RWPE2 (cell line): Measurements from ENCODE around the gene NCAM2.

Source experiments
- ATAC-seq: fragments of 200-7000 bp; cut with Tn5 transposase; 3 replicates; pipeline ENCODE4 v1.9.1; 2021; ENCODE audit warnings: low read depth
- DNase-seq: peaks from one replicate; pipeline ENCODE4 v3.0.0-alpha.2; 2020; ENCODE audit warnings: low spot score
- H3K27ac ChIP-seq: fragments of 450-650 bp; 2 replicates; pipeline ENCODE4 v1.5.1; 2017; ENCODE audit warnings: mild to moderate bottlenecking; ENCODE audit not compliant: poor library complexity, severe bottlenecking
- H3K27me3 ChIP-seq: fragments of 250-450 bp; sonication (Bioruptor Pico); 2 replicates; pipeline ENCODE4 v1.5.1; 2021; ENCODE audit warnings: mild to moderate bottlenecking, moderate library complexity; ENCODE audit not compliant: insufficient read depth, poor library complexity, severe bottlenecking
- H3K36me3 ChIP-seq: fragments of 250-450 bp; sonication (Bioruptor Pico); 2 replicates; pipeline ENCODE4 v1.5.1; 2020; ENCODE audit warnings: low read depth, mild to moderate bottlenecking, moderate library complexity
- H3K4me1 ChIP-seq: fragments of 250-450 bp; sonication (Bioruptor Pico); 2 replicates; pipeline ENCODE4 v1.5.1; 2021; ENCODE audit warnings: mild to moderate bottlenecking, moderate library complexity; ENCODE audit not compliant: insufficient read depth, poor library complexity, severe bottlenecking
- H3K4me3 ChIP-seq: fragments of 250-450 bp; sonication (Bioruptor Pico); 2 replicates; pipeline ENCODE4 v1.5.1; 2021; ENCODE audit warnings: mild to moderate bottlenecking, moderate library complexity; ENCODE audit not compliant: severe bottlenecking
- H3K9me3 ChIP-seq: fragments of 250-450 bp; sonication (Bioruptor Pico); 2 replicates; pipeline ENCODE4 v1.5.1; 2021; ENCODE audit warnings: mild to moderate bottlenecking, moderate library complexity; ENCODE audit not compliant: severe bottlenecking
- CTCF ChIP-seq: fragments of 450-650 bp; IDR thresholded peaks from one replicate; pipeline ENCODE4 v1.5.1; 2017; ENCODE audit warnings: mild to moderate bottlenecking, moderate library complexity; ENCODE audit not compliant: poor library complexity, severe bottlenecking

Gene NCAM2

GRCh38 chr21:21156957-21157356, 158.7 kb downstream of the NCAM2 start:
- peaks cover 3% of the 10 kb centered on the region for H3K27me3 ChIP-seq

GRCh38 chr21:21158376-21158918, 160.2 kb downstream of the NCAM2 start:
- Histone ChIP-seq H3K4me1 (no peaks in the 10 kb centered on the region), H3K27ac (no peak overlapping the region), H3K36me3 (no peaks in the 10 kb centered on the region), H3K27me3 (peaks cover under 1% of the 10 kb centered on the region), H3K4me3 (no peak overlapping the region), H3K9me3 (no peaks in the 10 kb centered on the region)
- no peak for TF ChIP-seq CTCF
- ATAC-seq (no peak), DNase-seq (no peak)

More at GRCh38 chr21:21156957-21157356, 158.7 kb downstream of the NCAM2 start:
- DNase-seq = no peak
- Histone ChIP-seq H3K36me3 (no peaks in the 10 kb centered on the region), H3K9me3 (no peaks in the 10 kb centered on the region), H3K27ac (no peak overlapping the region), H3K4me1 (no peaks in the 10 kb centered on the region), H3K4me3 (no peak overlapping the region)
- ATAC-seq = no peak
- TF ChIP-seq CTCF = no peak

GRCh38 chr21:21159253-21159899, 161.2 kb downstream of the NCAM2 start:
- H3K4me3 ChIP-seq = no peak overlapping the region
- H3K27me3 ChIP-seq = peaks cover 3% of the 10 kb centered on the region
- H3K9me3 ChIP-seq = no peaks in the 10 kb centered on the region
- H3K36me3 ChIP-seq = no peaks in the 10 kb centered on the region
- no peak overlapping the region for H3K27ac ChIP-seq
- DNase-seq = no peak
- H3K4me1 ChIP-seq = no peaks in the 10 kb centered on the region
- TF ChIP-seq CTCF = no peak
- no peak; the same call in 2 of the 3 replicates for ATAC-seq

GRCh38 chr21:21162786-21163185, 164.6 kb downstream of the NCAM2 start:
- DNase-seq (no peak), ATAC-seq (no peak)
- Histone ChIP-seq H3K27me3 (peaks cover 3% of the 10 kb centered on the region), H3K27ac (no peak overlapping the region), H3K4me1 (no peaks in the 10 kb centered on the region), H3K36me3 (no peaks in the 10 kb centered on the region), H3K4me3 (no peak overlapping the region), H3K9me3 (no peaks in the 10 kb centered on the region)
- no peak for TF ChIP-seq CTCF

- DNase-seq (no peak), ATAC-seq (0 out of 3 replicates have a peak, but pooled peaks have one; percentile 49)
- Histone ChIP-seq H3K4me1 (no peaks in the 10 kb centered on the region), H3K27me3 (peaks cover 5% of the 10 kb centered on the region), H3K9me3 (no peaks in the 10 kb centered on the region), H3K36me3 (no peaks in the 10 kb centered on the region), H3K4me3 (no peak overlapping the region), H3K27ac (no peak overlapping the region)
- TF ChIP-seq CTCF = peak; percentile 66
These were observed 165.7 kb downstream of the NCAM2 start for GRCh38 chr21:21163904-21164303.
